ENCODE measurements around the gene MCC.

- TF ChIP-seq CTCF (IDR thresholded peaks at IDR 0.05; ENCODE audit: low read depth, low read length, missing input control) (no peak), TAF1 (conservative IDR thresholded peaks at IDR 0.05) (no peak), YY1 (IDR thresholded peaks at IDR 0.05) (no peak), REST (IDR thresholded peaks at IDR 0.05) (no peak), RAD21 (IDR thresholded peaks at IDR 0.05) (no peak)
Measured at GRCh38 chr5:113152380-113152740, 335.9 kb downstream of the MCC start.

All from liver (tissue), 3 donors.